HEK293 (cell line): Measurements from ENCODE around the gene GABBR2.

ENCODE experiments used
- CTCF ChIA-PET: fragments of 350-600 bp; formaldehyde crosslinking; extraction: SDS; loops from one replicate; lab custom pipeline; 2021; ENCODE audit warnings: antibody characterized with exemption; lab: Yijun Ruan, JAX
- POLR2A ChIA-PET: fragments of 300-600 bp; formaldehyde crosslinking; extraction: SDS; loops from one replicate; lab custom pipeline; 2020; ENCODE audit warnings: antibody characterized with exemption, inconsistent platforms; lab: Yijun Ruan, JAX
- H3K27ac ChIP-seq: fragments of 200-500 bp; sonication (Bioruptor generic); 2 replicates; pipeline ENCODE4 v1.5.1; 2014; ENCODE audit warnings: low read depth, low read length, control low read depth, inconsistent platforms; ENCODE audit errors: extremely low read depth
- H3K36me3 ChIP-seq, 2 experiments: fragments of 200-500 bp in 1 of 2; sonication (Bioruptor generic) in 1 of 2; 1 replicate in 1 of 2; 2 replicates in 1 of 2; pipeline ENCODE4 v1.5.1; 2014 to 2017; ENCODE audit warnings: inconsistent platforms in 2 of 2, low read length in 2 of 2; ENCODE audit not compliant: control insufficient read depth in 2 of 2, insufficient read depth in 1 of 2
- H3K4me1 ChIP-seq: fragments of 200-500 bp; sonication (Bioruptor generic); 2 replicates; pipeline ENCODE4 v1.5.1; 2014; ENCODE audit warnings: mild to moderate bottlenecking, low read length, inconsistent platforms; ENCODE audit not compliant: control insufficient read depth, insufficient read depth
- H3K4me3 ChIP-seq: 2 replicates; pipeline ENCODE4 v1.5.1; 2011; ENCODE audit warnings: low read depth, mild to moderate bottlenecking, control low read depth, low read length, moderate library complexity
- H3K9me3 ChIP-seq: fragments of 200-500 bp; sonication (Bioruptor generic); 2 replicates; pipeline ENCODE4 v1.5.1; 2014; ENCODE audit warnings: low read depth, low read length, inconsistent platforms; ENCODE audit not compliant: control insufficient read depth, insufficient read depth
- GFI1B ChIP-seq: fragments of 450-650 bp; formaldehyde crosslinking; IDR thresholded peaks from 2 replicates; pipeline ENCODE4 v1.5.1; 2016; ENCODE audit warnings: missing biosample characterization, missing genetic modification characterization
- MZF1 ChIP-seq: fragments of 450-650 bp; formaldehyde crosslinking; IDR thresholded peaks from 2 replicates; pipeline ENCODE4 v1.5.1; 2017; ENCODE audit warnings: missing biosample characterization, missing genetic modification characterization, borderline replicate concordance
- SETDB1 ChIP-seq: IDR thresholded peaks from one replicate; pipeline ENCODE4 v1.6.1; 2017; ENCODE audit warnings: mild to moderate bottlenecking, low read length, moderate library complexity, mixed read lengths; ENCODE audit not compliant: insufficient read length
- TRIM28 ChIP-seq: IDR thresholded peaks from 2 replicates; pipeline ENCODE4 v1.6.1; 2011; ENCODE audit warnings: low read length, control low read depth, borderline replicate concordance
- ZFP3 ChIP-seq: fragments of 450-650 bp; formaldehyde crosslinking; IDR thresholded peaks from 2 replicates; pipeline ENCODE4 v1.5.1; 2016; ENCODE audit warnings: low read depth, missing biosample characterization, missing genetic modification characterization
- ZNF223 ChIP-seq: fragments of 450-650 bp; formaldehyde crosslinking; IDR thresholded peaks from 2 replicates; pipeline ENCODE4 v1.5.1; 2016; ENCODE audit warnings: missing biosample characterization, missing genetic modification characterization
- ZNF266 ChIP-seq: fragments of 450-650 bp; formaldehyde crosslinking; IDR thresholded peaks from 2 replicates; pipeline ENCODE4 v1.5.1; 2016; ENCODE audit warnings: missing biosample characterization, missing genetic modification characterization, low read depth
- ZNF341 ChIP-seq: fragments of 450-650 bp; formaldehyde crosslinking; IDR thresholded peaks from 2 replicates; pipeline ENCODE4; 2016; ENCODE audit warnings: low read depth, missing biosample characterization, missing genetic modification characterization
- ZNF394 ChIP-seq: fragments of 450-650 bp; formaldehyde crosslinking; IDR thresholded peaks from 2 replicates; pipeline ENCODE4 v1.5.1; 2016; ENCODE audit warnings: missing biosample characterization, missing genetic modification characterization, mild to moderate bottlenecking, moderate library complexity, borderline replicate concordance
- ZNF549 ChIP-seq: fragments of 450-650 bp; IDR thresholded peaks from 2 replicates; pipeline ENCODE4 v1.5.1; 2018; ENCODE audit warnings: missing biosample characterization, missing genetic modification characterization, mild to moderate bottlenecking, inconsistent platforms, moderate library complexity
- ZNF621 ChIP-seq: fragments of 450-650 bp; formaldehyde crosslinking; IDR thresholded peaks from 2 replicates; pipeline ENCODE4 v1.5.1; 2017; ENCODE audit warnings: missing biosample characterization, missing genetic modification characterization
- ZNF670 ChIP-seq: fragments of 450-650 bp; formaldehyde crosslinking; IDR thresholded peaks from 2 replicates; pipeline ENCODE4 v1.5.1; 2016; ENCODE audit warnings: missing biosample characterization, missing genetic modification characterization, low read depth
- TF ChIP-seq, protein P1 (sequence below): fragments of 450-650 bp; formaldehyde crosslinking; IDR thresholded peaks from 2 replicates; pipeline ENCODE4 v1.5.1; 2016; ENCODE audit warnings: missing biosample characterization, missing genetic modification characterization
- TF ChIP-seq, protein P2 (sequence below): fragments of 450-650 bp; formaldehyde crosslinking; IDR thresholded peaks from 2 replicates; pipeline ENCODE4 v1.5.1; 2016; ENCODE audit warnings: missing biosample characterization, missing genetic modification characterization
- TF ChIP-seq, protein P3 (sequence below): fragments of 450-650 bp; formaldehyde crosslinking; IDR thresholded peaks from 2 replicates; pipeline ENCODE4 v1.5.1; 2017; ENCODE audit warnings: missing biosample characterization, missing genetic modification characterization
- TF ChIP-seq, protein P4 (sequence below): fragments of 450-650 bp; formaldehyde crosslinking; IDR thresholded peaks from 2 replicates; pipeline ENCODE4 v1.5.1; 2016; ENCODE audit warnings: missing biosample characterization, missing genetic modification characterization

GABBR2 gene

DNA sequence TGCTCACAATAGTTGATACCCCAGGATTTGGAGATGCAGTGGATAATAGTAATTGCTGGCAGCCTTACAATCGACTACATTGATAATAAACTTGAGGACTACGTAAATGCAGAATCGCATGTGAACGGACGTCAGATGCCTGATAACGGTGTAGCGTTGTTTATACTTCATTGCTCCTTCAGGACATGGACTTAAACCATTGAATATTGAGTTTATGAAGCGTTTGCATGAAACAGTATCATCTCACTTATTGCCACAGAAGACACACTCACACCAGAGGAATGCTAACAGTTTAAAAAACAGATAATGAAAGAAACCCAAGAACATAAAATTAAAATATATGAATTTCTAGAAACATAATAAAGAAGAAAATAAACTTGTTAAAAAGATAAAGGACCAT, 101.6 kb downstream of the GABBR2 start:
- TF ChIP-seq, protein P1, sequence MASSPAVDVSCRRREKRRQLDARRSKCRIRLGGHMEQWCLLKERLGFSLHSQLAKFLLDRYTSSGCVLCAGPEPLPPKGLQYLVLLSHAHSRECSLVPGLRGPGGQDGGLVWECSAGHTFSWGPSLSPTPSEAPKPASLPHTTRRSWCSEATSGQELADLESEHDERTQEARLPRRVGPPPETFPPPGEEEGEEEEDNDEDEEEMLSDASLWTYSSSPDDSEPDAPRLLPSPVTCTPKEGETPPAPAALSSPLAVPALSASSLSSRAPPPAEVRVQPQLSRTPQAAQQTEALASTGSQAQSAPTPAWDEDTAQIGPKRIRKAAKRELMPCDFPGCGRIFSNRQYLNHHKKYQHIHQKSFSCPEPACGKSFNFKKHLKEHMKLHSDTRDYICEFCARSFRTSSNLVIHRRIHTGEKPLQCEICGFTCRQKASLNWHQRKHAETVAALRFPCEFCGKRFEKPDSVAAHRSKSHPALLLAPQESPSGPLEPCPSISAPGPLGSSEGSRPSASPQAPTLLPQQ (tag by site-specific recombination), result no peak
- TF ChIP-seq SETDB1 (no peak), GFI1B (tag by site-specific recombination) (no peak), ZNF341 (no peak), ZNF549 (tag by site-specific recombination) (no peak), MZF1 (no peak), ZNF621 (tag by site-specific recombination) (no peak), ZNF394 (tag by site-specific recombination) (no peak)
- TF ChIP-seq, protein P2, sequence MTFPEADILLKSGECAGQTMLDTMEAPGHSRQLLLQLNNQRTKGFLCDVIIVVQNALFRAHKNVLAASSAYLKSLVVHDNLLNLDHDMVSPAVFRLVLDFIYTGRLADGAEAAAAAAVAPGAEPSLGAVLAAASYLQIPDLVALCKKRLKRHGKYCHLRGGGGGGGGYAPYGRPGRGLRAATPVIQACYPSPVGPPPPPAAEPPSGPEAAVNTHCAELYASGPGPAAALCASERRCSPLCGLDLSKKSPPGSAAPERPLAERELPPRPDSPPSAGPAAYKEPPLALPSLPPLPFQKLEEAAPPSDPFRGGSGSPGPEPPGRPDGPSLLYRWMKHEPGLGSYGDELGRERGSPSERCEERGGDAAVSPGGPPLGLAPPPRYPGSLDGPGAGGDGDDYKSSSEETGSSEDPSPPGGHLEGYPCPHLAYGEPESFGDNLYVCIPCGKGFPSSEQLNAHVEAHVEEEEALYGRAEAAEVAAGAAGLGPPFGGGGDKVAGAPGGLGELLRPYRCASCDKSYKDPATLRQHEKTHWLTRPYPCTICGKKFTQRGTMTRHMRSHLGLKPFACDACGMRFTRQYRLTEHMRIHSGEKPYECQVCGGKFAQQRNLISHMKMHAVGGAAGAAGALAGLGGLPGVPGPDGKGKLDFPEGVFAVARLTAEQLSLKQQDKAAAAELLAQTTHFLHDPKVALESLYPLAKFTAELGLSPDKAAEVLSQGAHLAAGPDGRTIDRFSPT (tag by site-specific recombination), result no peak
- H3K27ac ChIP-seq, result no peak overlapping the region
- CTCF ChIA-PET, result no interaction called here

GRCh38 chr9:98606730-98607129, 102.0 kb downstream of the GABBR2 start:
- H3K4me1 ChIP-seq, result no peaks in the 10 kb centered on the region
- ChIA-PET CTCF (interaction anchor here (0.6 to 0.7 kb wide), 2 partner anchors 158 to 1195 kb away, joined by 3 to 4 read pairs; no protein-coding TSS in a partner anchor), POLR2A (no interaction called here)
- H3K4me3 ChIP-seq, result no peak overlapping the region
- H3K9me3 ChIP-seq, result no peaks in the 10 kb centered on the region
- H3K36me3 ChIP-seq, result no peaks in the 10 kb centered on the region
- no peak for TF ChIP-seq TRIM28
- TF ChIP-seq, protein P3, sequence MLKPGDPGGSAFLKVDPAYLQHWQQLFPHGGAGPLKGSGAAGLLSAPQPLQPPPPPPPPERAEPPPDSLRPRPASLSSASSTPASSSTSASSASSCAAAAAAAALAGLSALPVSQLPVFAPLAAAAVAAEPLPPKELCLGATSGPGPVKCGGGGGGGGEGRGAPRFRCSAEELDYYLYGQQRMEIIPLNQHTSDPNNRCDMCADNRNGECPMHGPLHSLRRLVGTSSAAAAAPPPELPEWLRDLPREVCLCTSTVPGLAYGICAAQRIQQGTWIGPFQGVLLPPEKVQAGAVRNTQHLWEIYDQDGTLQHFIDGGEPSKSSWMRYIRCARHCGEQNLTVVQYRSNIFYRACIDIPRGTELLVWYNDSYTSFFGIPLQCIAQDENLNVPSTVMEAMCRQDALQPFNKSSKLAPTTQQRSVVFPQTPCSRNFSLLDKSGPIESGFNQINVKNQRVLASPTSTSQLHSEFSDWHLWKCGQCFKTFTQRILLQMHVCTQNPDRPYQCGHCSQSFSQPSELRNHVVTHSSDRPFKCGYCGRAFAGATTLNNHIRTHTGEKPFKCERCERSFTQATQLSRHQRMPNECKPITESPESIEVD, result no peak
- TF ChIP-seq, protein P4, sequence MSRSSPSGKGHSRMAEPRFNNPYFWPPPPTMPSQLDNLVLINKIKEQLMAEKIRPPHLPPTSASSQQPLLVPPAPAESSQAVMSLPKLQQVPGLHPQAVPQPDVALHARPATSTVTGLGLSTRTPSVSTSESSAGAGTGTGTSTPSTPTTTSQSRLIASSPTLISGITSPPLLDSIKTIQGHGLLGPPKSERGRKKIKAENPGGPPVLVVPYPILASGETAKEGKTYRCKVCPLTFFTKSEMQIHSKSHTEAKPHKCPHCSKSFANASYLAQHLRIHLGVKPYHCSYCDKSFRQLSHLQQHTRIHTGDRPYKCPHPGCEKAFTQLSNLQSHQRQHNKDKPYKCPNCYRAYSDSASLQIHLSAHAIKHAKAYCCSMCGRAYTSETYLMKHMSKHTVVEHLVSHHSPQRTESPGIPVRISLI, result no peak
- TF ChIP-seq ZNF266 (tag by site-specific recombination), result no peak
- no peak overlapping the region for H3K27ac ChIP-seq

More for the DNA sequence above, 101.6 kb downstream of the GABBR2 start:
- POLR2A ChIA-PET, result no interaction called here
- no peaks in the 10 kb centered on the region for H3K36me3 ChIP-seq
- H3K4me3 ChIP-seq, result no peak overlapping the region
- no peaks in the 10 kb centered on the region for H3K9me3 ChIP-seq
- H3K4me1 ChIP-seq, result no peaks in the 10 kb centered on the region

DNA sequence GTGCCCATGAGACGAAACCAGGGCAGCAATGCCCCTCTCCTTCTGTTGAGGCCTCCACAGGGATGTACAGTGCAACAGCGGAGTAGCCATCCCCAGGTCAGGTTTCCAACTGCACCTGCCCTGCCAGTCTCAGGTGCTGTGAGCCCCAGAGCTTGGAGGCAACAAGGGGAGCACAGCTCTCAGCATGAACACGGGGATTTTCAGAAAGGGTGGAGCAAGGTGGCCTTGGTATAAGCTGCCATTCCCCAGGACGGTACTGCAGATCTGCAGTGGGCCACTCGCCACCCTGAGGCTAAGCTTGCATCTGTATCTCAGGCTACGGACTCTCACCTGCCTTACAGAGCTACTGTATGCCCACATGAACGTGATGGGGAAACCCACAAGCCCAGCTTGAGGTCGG, 103.6 kb downstream of the GABBR2 start:
- Histone ChIP-seq H3K9me3 (no peaks in the 10 kb centered on the region), H3K36me3 (no peaks in the 10 kb centered on the region), H3K4me3 (no peak overlapping the region), H3K27ac (no peak overlapping the region), H3K4me1 (no peaks in the 10 kb centered on the region)
- TF ChIP-seq ZNF670 (tag by site-specific recombination) (no peak), ZNF223 (tag by site-specific recombination) (no peak), ZFP3 (tag by site-specific recombination) (no peak)
- POLR2A ChIA-PET, result no interaction called here
- CTCF ChIA-PET, result interaction anchor here (0.8 kb wide), 1 partner anchor 707 kb away, joined by 3 read pairs; no protein-coding TSS in a partner anchor
